ENCODE measurements around the gene RUNX1.

The RUNX1 gene

GRCh38 chr21:35032474-35033263 lies 16.4 kb downstream of the RUNX1 start:
- H3K27ac ChIP-seq, result no peak overlapping the region
- TF ChIP-seq CTCF (conservative IDR thresholded peaks at IDR 0.05) (no peak), ZFX (IDR thresholded peaks at IDR 0.05) (no peak)

DNA sequence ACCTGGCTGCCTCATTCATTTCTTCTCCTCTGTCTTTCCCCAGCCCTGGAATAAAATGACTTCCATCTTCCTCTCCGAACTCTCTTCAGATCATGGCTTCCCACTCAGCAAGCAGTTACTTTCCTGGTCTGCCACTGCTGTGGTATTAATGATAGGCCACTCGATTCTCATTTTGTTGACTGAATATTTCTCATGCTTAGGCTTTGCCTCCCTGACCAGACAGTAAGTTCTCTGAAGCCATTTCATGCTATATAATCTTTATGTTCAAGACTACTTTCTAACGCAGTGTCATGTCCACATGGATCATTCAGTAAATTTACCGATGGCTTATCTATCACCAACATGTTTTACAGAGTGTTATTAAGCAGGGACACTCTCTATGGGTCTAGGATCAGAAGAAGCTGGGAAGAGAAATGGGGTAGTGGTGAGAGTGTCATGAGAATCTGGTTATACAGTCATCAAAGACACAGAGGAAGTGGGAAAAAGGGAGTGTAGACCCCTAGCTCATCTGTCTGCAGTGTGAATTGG lies 20.6 kb downstream of the RUNX1 start:
- TF ChIP-seq CTCF (conservative IDR thresholded peaks at IDR 0.05), result no peak
- no peak for TF ChIP-seq ZFX (IDR thresholded peaks at IDR 0.05)
- H3K27ac ChIP-seq, result no peak overlapping the region

DNA sequence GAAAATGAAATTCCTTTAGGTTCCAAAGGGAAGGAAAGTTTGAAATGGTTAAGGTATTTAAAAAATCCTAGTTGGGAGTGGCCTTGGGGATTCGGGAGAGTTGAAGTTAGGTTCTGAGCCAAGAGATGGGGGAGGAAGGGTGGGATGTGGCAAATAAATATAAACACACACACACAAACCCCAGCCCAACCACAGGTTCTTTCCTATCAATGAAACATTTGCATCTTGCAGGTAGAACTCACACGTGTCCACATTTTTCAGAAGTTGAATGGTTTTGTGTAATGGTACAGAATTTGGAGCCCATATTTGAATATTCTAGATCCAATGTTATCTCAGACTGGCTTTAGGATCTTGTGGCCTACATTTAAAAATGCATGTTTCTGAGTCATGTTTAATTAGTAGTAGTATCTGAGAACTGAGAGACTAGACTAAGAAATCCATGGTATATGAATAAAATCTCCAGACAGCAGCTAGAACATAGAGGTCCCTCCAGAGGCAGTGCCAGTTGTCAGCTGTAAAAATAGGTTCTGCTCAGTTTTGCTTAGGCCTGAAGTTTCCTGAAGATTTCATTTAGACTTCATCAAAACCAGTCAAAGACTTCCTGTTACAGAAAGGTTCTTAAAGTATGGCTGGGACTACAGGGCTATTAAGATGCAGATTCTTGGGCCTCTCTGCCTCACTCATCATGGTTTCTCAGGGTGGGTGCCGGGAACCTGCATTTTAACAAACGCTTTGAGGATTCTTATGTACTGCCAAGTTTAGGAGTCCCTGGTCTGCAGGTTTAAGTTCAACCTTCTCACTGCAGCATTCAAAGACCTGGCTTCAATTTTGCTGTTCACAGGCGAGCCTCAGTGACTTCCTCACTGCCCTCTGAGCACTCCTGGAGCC lies 21.3 kb downstream of the RUNX1 start:
- TF ChIP-seq ZFX (IDR thresholded peaks at IDR 0.05) (no peak), CTCF (conservative IDR thresholded peaks at IDR 0.05) (no peak)
- H3K27ac ChIP-seq, result no peak overlapping the region

- no peak for TF ChIP-seq CTCF (conservative IDR thresholded peaks at IDR 0.05)
- TF ChIP-seq ZFX (IDR thresholded peaks at IDR 0.05), result no peak
- H3K27ac ChIP-seq, result no peak overlapping the region
Observed at GRCh38 chr21:35026617-35027562, 22.2 kb downstream of the RUNX1 start.

GRCh38 chr21:35026153-35026500 lies 23.0 kb downstream of the RUNX1 start:
- no peak overlapping the region for H3K27ac ChIP-seq

More at GRCh38 chr21:35026153-35026500, 23.0 kb downstream of the RUNX1 start:
- TF ChIP-seq CTCF (conservative IDR thresholded peaks at IDR 0.05), result no peak
- no peak for TF ChIP-seq ZFX (IDR thresholded peaks at IDR 0.05)

Data from C4-2B (cell line).